Liver (tissue), 3 donors: ENCODE results near the gene POLR3H.

ENCODE experiments used
- RAD21 ChIP-seq, 2 donors: IDR thresholded peaks; 2 replicates each; pipeline ENCODE4 v1.6.1; 2016; ENCODE audit warnings: antibody characterized with exemption in 2 of 2, mild to moderate bottlenecking in 2 of 2
- SP1 ChIP-seq: IDR thresholded peaks from 2 replicates; pipeline ENCODE4 v1.6.1; 2018; ENCODE audit warnings: antibody characterized with exemption, mild to moderate bottlenecking
- TF ChIP-seq, protein P1 (sequence below): fragments of 150-350 bp; IDR thresholded peaks from 2 replicates; pipeline ENCODE4 v1.5.1; 2017; ENCODE audit warnings: improper control_type of control experiment, low read depth, low read length; ENCODE audit not compliant: missing input control
- TF ChIP-seq, protein P2 (sequence below): IDR thresholded peaks from 2 replicates; pipeline ENCODE4 v1.6.1; 2016; ENCODE audit warnings: antibody characterized with exemption, mild to moderate bottlenecking
- TF ChIP-seq, protein P3 (sequence below): IDR thresholded peaks from 2 replicates; pipeline ENCODE4 v1.6.1; 2016; ENCODE audit warnings: antibody characterized with exemption
- TF ChIP-seq, protein P4 (sequence below): IDR thresholded peaks from 2 replicates; pipeline ENCODE4 v1.6.1; 2016; ENCODE audit warnings: antibody characterized with exemption
- donor health status: healthy.
- donor health status: healthy.

DNA sequence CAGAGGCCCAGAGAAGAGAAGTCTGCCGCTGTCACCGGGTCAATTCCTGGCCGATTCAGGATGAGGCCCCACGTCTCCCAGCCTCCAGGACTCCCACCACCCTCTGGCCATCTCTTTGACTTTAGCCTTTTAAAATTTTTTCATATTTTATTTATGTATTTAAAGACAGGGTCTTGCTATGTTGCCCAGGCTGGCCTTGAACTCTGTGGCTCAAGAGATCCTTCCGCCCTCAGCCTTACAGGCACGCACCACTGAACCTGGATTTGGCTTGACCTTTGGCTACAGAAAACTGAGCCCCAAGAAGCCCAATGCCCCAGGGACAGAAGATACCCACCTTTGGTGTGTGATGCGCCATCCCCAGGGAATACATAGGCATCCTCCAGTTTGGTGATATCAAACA lies 3.9 kb downstream of the POLR3H start:
- TF ChIP-seq, protein P1, sequence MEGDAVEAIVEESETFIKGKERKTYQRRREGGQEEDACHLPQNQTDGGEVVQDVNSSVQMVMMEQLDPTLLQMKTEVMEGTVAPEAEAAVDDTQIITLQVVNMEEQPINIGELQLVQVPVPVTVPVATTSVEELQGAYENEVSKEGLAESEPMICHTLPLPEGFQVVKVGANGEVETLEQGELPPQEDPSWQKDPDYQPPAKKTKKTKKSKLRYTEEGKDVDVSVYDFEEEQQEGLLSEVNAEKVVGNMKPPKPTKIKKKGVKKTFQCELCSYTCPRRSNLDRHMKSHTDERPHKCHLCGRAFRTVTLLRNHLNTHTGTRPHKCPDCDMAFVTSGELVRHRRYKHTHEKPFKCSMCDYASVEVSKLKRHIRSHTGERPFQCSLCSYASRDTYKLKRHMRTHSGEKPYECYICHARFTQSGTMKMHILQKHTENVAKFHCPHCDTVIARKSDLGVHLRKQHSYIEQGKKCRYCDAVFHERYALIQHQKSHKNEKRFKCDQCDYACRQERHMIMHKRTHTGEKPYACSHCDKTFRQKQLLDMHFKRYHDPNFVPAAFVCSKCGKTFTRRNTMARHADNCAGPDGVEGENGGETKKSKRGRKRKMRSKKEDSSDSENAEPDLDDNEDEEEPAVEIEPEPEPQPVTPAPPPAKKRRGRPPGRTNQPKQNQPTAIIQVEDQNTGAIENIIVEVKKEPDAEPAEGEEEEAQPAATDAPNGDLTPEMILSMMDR = no peak
- TF ChIP-seq, protein P2, sequence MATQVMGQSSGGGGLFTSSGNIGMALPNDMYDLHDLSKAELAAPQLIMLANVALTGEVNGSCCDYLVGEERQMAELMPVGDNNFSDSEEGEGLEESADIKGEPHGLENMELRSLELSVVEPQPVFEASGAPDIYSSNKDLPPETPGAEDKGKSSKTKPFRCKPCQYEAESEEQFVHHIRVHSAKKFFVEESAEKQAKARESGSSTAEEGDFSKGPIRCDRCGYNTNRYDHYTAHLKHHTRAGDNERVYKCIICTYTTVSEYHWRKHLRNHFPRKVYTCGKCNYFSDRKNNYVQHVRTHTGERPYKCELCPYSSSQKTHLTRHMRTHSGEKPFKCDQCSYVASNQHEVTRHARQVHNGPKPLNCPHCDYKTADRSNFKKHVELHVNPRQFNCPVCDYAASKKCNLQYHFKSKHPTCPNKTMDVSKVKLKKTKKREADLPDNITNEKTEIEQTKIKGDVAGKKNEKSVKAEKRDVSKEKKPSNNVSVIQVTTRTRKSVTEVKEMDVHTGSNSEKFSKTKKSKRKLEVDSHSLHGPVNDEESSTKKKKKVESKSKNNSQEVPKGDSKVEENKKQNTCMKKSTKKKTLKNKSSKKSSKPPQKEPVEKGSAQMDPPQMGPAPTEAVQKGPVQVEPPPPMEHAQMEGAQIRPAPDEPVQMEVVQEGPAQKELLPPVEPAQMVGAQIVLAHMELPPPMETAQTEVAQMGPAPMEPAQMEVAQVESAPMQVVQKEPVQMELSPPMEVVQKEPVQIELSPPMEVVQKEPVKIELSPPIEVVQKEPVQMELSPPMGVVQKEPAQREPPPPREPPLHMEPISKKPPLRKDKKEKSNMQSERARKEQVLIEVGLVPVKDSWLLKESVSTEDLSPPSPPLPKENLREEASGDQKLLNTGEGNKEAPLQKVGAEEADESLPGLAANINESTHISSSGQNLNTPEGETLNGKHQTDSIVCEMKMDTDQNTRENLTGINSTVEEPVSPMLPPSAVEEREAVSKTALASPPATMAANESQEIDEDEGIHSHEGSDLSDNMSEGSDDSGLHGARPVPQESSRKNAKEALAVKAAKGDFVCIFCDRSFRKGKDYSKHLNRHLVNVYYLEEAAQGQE = no peak
- TF ChIP-seq, protein P3, sequence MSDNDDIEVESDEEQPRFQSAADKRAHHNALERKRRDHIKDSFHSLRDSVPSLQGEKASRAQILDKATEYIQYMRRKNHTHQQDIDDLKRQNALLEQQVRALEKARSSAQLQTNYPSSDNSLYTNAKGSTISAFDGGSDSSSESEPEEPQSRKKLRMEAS = no peak
- no peak for TF ChIP-seq SP1
- TF ChIP-seq, protein P4, sequence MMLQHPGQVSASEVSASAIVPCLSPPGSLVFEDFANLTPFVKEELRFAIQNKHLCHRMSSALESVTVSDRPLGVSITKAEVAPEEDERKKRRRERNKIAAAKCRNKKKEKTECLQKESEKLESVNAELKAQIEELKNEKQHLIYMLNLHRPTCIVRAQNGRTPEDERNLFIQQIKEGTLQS = no peak
- TF ChIP-seq RAD21 (IDR thresholded peaks at IDR 0.05) = no peak
